ENCODE data around the gene ZG16B.

DNA sequence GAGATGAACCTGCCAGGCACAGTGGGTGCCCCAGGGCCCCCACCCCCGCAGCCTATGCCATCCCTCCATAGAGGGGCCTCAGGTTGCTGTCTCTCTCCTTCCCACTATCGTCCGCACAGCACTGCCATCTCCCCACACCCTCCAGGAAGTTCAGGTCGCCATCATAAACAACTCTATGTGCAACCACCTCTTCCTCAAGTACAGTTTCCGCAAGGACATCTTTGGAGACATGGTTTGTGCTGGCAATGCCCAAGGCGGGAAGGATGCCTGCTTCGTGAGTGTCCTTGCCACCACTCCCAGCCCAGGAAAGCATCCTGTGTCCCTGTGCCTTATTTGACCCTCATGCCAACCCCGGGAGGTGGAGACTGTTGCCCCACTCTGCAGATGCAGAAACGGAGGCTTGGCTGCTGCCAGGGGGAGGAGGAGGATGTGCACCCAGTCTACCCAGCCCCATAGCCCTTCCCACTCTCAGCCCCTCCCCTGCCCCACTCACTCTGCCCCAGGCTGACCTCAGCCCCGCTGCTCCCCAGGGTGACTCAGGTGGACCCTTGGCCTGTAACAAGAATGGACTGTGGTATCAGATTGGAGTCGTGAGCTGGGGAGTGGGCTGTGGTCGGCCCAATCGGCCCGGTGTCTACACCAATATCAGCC lies 9.1 kb upstream of the ZG16B start:
- TF ChIP-seq, protein P1, sequence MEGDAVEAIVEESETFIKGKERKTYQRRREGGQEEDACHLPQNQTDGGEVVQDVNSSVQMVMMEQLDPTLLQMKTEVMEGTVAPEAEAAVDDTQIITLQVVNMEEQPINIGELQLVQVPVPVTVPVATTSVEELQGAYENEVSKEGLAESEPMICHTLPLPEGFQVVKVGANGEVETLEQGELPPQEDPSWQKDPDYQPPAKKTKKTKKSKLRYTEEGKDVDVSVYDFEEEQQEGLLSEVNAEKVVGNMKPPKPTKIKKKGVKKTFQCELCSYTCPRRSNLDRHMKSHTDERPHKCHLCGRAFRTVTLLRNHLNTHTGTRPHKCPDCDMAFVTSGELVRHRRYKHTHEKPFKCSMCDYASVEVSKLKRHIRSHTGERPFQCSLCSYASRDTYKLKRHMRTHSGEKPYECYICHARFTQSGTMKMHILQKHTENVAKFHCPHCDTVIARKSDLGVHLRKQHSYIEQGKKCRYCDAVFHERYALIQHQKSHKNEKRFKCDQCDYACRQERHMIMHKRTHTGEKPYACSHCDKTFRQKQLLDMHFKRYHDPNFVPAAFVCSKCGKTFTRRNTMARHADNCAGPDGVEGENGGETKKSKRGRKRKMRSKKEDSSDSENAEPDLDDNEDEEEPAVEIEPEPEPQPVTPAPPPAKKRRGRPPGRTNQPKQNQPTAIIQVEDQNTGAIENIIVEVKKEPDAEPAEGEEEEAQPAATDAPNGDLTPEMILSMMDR (IDR thresholded peaks at IDR 0.05) = no peak
- TF ChIP-seq POLR2A (IDR thresholded peaks at IDR 0.05) = no peak

Data from right lobe of liver (tissue), 4 donors.